Measurements from ENCODE around the gene RNF149. TPM values are rescaled to one million over a fixed set of nuclear protein-coding genes. Genes with fewer than 3 reads are reported as not detected.
A peak's percentile ranks its signal among the peaks of the same experiment; 100 is the strongest.

Gene RNF149
- total RNA-seq, 1 donor from 2014 or later: 120 TPM

DNA sequence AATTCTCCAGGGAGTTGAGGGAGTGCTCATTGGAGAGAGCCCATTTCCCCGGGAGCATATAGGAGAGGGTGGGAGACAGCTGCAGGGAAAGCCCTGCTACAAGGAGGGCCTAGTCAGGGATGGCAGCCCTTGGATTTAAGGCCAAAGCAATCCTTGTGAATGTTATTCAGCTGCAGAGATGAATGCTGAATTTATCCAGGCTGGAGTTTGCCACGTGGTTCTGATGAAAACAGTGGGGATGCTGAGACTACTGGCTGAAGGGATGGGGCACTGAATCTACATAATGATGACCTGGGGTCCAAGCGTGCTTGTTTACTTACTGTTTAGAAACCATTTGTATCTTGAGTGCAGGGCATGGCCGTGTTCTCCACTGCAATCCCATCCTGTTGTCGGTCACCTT is 35.6 kb upstream of the RNF149 start:
- TF ChIP-seq, protein P1, sequence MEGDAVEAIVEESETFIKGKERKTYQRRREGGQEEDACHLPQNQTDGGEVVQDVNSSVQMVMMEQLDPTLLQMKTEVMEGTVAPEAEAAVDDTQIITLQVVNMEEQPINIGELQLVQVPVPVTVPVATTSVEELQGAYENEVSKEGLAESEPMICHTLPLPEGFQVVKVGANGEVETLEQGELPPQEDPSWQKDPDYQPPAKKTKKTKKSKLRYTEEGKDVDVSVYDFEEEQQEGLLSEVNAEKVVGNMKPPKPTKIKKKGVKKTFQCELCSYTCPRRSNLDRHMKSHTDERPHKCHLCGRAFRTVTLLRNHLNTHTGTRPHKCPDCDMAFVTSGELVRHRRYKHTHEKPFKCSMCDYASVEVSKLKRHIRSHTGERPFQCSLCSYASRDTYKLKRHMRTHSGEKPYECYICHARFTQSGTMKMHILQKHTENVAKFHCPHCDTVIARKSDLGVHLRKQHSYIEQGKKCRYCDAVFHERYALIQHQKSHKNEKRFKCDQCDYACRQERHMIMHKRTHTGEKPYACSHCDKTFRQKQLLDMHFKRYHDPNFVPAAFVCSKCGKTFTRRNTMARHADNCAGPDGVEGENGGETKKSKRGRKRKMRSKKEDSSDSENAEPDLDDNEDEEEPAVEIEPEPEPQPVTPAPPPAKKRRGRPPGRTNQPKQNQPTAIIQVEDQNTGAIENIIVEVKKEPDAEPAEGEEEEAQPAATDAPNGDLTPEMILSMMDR (IDR thresholded peaks at IDR 0.05; ENCODE audit: insufficient read depth, low read length, severe bottlenecking): no peak
- no peaks in the 10 kb centered on the region for H3K27me3 ChIP-seq (ENCODE audit: control insufficient read depth, insufficient read depth, low read length)
- H3K36me3 ChIP-seq (ENCODE audit: control insufficient read depth, insufficient read depth, low read length): no peaks in the 10 kb centered on the region
- DNase-seq (ENCODE audit: low read depth) (no peak), FAIRE-seq (no peak)
- no peak overlapping the region for H3K4me3 ChIP-seq (ENCODE audit: low read depth, low read length)

DNA sequence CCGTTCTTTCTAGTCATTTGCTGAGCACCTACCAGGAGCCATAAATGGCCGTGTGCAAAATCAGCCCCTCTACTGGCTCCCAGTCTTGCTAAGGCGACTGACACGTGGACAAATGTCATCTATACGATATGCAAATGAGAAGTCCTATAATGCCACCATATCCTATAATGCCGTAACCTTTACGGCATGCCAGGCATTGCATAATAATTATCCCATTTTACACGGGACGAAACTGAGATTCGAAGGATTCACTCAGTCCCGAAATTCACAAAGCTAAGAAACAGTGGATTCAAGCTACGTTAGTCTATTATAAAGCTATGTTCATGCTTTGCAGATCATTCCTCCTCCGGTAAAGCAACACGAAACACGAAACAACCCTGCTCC is 34.1 kb upstream of the RNF149 start:
- Histone ChIP-seq H3K4me3 (ENCODE audit: low read depth, low read length) (no peak overlapping the region), H3K27me3 (ENCODE audit: control insufficient read depth, insufficient read depth, low read length) (no peaks in the 10 kb centered on the region), H3K36me3 (ENCODE audit: control insufficient read depth, insufficient read depth, low read length) (no peaks in the 10 kb centered on the region)
- FAIRE-seq: no peak
- TF ChIP-seq, protein P1 (IDR thresholded peaks at IDR 0.05; ENCODE audit: insufficient read depth, low read length, severe bottlenecking): no peak
- no peak for DNase-seq (ENCODE audit: low read depth)

DNA sequence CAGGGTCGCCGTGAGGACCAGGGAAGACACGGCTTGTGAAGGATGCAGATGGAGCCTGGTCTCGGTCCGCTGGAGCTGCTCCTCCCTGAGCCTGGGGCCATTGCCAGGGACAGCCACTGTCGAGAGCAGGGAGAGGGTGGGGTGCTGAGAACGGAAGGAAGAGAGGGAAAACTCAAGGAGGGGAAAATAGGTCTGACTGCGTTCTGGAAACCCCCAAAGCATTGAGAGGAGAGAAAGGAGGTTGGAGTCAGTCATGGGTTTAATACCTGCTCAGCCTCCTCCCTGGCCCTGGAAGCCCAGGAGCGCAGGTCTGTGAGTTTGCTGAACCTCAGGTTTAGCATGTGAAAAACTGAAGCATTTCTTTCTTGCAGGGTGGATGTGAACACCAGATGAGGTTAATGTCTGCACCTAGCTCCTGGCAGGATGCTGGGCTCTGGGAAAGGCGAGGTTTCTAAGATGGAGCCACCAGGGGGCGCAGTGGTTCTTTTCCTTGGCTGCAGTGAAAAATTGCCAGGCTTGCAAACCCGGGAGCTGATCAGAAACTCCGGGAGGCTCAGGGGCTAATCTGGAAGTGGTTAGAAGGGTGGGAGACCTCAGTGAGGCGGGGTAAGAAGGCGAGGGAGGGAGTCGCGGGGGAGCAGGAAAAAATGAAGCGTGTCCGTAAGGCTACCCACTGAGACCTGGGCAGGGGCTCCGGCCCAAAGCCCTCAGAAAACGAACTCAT is 33.6 kb upstream of the RNF149 start:
- FAIRE-seq (no peak), DNase-seq (ENCODE audit: low read depth) (peak; percentile 46)
- no peaks in the 10 kb centered on the region for H3K27me3 ChIP-seq (ENCODE audit: control insufficient read depth, insufficient read depth, low read length)
- no peaks in the 10 kb centered on the region for H3K36me3 ChIP-seq (ENCODE audit: control insufficient read depth, insufficient read depth, low read length)
- TF ChIP-seq, protein P1 (IDR thresholded peaks at IDR 0.05; ENCODE audit: insufficient read depth, low read length, severe bottlenecking): peak; percentile 88
- H3K4me3 ChIP-seq (ENCODE audit: low read depth, low read length): no peak overlapping the region

DNA sequence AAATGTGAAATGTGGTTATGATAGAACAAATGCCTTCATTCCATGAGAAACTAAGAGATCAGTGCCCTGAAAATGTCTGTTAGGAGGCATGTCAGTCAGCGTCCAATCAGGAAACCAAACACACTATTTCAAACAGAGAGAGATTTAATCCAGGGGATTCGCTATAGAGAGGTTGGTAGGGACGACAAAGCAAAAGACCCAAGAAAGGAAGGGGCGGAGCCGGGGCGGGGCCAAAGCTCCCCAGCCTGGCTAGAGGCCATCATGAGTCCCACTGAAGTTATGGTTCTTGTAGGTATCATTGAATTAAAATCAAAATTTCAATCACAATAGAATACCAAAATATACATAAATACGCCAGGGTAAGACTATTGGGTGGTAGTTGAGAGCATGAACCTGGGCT is 32.9 kb upstream of the RNF149 start:
- Histone ChIP-seq H3K4me3 (ENCODE audit: low read depth, low read length) (no peak overlapping the region), H3K27me3 (ENCODE audit: control insufficient read depth, insufficient read depth, low read length) (no peaks in the 10 kb centered on the region), H3K36me3 (ENCODE audit: control insufficient read depth, insufficient read depth, low read length) (no peaks in the 10 kb centered on the region)
- TF ChIP-seq, protein P1 (IDR thresholded peaks at IDR 0.05; ENCODE audit: insufficient read depth, low read length, severe bottlenecking): no peak
- no peak for DNase-seq (ENCODE audit: low read depth)
- FAIRE-seq: no peak

DNA sequence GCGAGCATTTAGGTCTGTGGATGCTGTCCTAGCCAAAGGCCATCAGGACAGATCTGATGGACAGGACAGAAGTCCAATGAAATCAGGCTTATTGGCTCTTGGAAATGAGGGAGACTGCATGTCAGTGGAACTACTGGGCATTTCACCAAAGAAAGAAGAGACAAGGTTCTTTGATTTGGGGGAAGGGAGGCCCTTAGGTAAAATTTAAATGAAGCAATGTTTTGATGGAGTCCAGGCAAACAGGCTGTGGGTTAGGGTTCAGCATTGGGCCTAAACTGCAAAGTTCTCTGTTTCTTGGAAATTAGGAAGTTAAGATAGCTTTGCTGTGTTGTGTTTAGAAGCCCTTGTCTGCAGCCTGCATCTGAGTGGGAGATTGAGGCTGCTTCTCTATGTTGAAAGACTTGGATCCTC is 31.6 kb upstream of the RNF149 start:
- no peak for DNase-seq (ENCODE audit: low read depth)

More for the DNA sequence above, 31.6 kb upstream of the RNF149 start:
- no peak for FAIRE-seq
- H3K27me3 ChIP-seq (ENCODE audit: control insufficient read depth, insufficient read depth, low read length): no peaks in the 10 kb centered on the region
- no peak overlapping the region for H3K4me3 ChIP-seq (ENCODE audit: low read depth, low read length)
- TF ChIP-seq, protein P1 (IDR thresholded peaks at IDR 0.05; ENCODE audit: insufficient read depth, low read length, severe bottlenecking): no peak
- H3K36me3 ChIP-seq (ENCODE audit: control insufficient read depth, insufficient read depth, low read length): no peaks in the 10 kb centered on the region
